Activated CD4-positive, CD25-positive, alpha-beta regulatory T cell treated with anti-CD3 and anti-CD28 coated beads, Interleukin-2, amount 50 U/mL, for 24 hours (primary cell): ENCODE data around the gene TSHB.
"Not testable (repeated sequence)": the region's sequence is repeated elsewhere in the genome, so short reads cannot be mapped to it uniquely, and the experiment has no call there.

ENCODE experiments used
- ATAC-seq, 2 donors: fragments of 150-1000 bp; cut with Tn5 transposase; one replicate each; pipeline ENCODE4 v1.10.0; 2021; ENCODE audit warnings: mild to moderate bottlenecking in 1 of 2, moderate library complexity in 1 of 2

TSHB gene

GRCh38 chr1:115029526-115029925, at the start of gene TSHB:
Gene TSHB (plus strand): TSS chr1:115029826. CDS start chr1:115033363, 3,537 bp downstream.
- ATAC-seq, result no peak

- ATAC-seq, result no peak
These were observed 47.4 kb upstream of the TSHB start for GRCh38 chr1:114982251-114982650.

GRCh38 chr1:114986286-114986685, 43.3 kb upstream of the TSHB start:
- ATAC-seq, result no peak

GRCh38 chr1:114988095-114988494, 41.5 kb upstream of the TSHB start:
- no peak for ATAC-seq

- no peak for ATAC-seq
These were observed 31.9 kb upstream of the TSHB start for GRCh38 chr1:114997510-114998289.

- no peak for ATAC-seq
These were observed 23.4 kb upstream of the TSHB start for GRCh38 chr1:115006191-115006590.

GRCh38 chr1:115012006-115012405, 17.6 kb upstream of the TSHB start:
- ATAC-seq, result no peak

- ATAC-seq, result no peak
These were observed 17.2 kb upstream of the TSHB start for GRCh38 chr1:115012434-115012833.

GRCh38 chr1:115013792-115014191, 15.8 kb upstream of the TSHB start:
- no peak for ATAC-seq

GRCh38 chr1:115019549-115019948, 10.1 kb upstream of the TSHB start:
- not testable (repeated sequence) for ATAC-seq

- ATAC-seq, result no peak
These were observed 8.5 kb upstream of the TSHB start for GRCh38 chr1:115021145-115021544.

GRCh38 chr1:115023593-115023992, 6.0 kb upstream of the TSHB start:
- ATAC-seq, result no peak

GRCh38 chr1:115031595-115031994, 2.0 kb downstream of the TSHB start:
- ATAC-seq, result no peak

GRCh38 chr1:115035652-115036051, 6.0 kb downstream of the TSHB start:
- no peak for ATAC-seq

GRCh38 chr1:115036814-115037507, 7.3 kb downstream of the TSHB start:
- no peak for ATAC-seq

- ATAC-seq, result no peak
These were observed 10.9 kb downstream of the TSHB start for GRCh38 chr1:115040501-115040900.

GRCh38 chr1:115041654-115042053, 12.0 kb downstream of the TSHB start:
- ATAC-seq, result no peak

- ATAC-seq, result no peak
These were observed 17.1 kb downstream of the TSHB start for GRCh38 chr1:115046751-115047150.

GRCh38 chr1:115051850-115052249, 22.2 kb downstream of the TSHB start:
- no peak for ATAC-seq

GRCh38 chr1:115052454-115053083, 22.9 kb downstream of the TSHB start:
- ATAC-seq, result peak; percentile 55 to 79

- ATAC-seq, result no peak
These were observed 26.8 kb downstream of the TSHB start for GRCh38 chr1:115056395-115056798.

- ATAC-seq, result no peak
These were observed 28.1 kb downstream of the TSHB start for GRCh38 chr1:115057661-115058254.

GRCh38 chr1:115059316-115059715, 29.7 kb downstream of the TSHB start:
- no peak for ATAC-seq
